SK-N-SH (cell line): ENCODE results near the gene PKNOX2. TPM values are rescaled to one million over a fixed set of nuclear protein-coding genes. Genes with fewer than 3 reads are reported as not detected.

Source experiments
- CTCF ChIA-PET: fragments of 300-600, 350-600 bp; formaldehyde crosslinking; extraction: SDS; loops from one replicate; lab custom pipeline; 2021; lab: Yijun Ruan, JAX
- POLR2A ChIA-PET: fragments of 350-600 bp; sonication (Branson Sonifier 250); formaldehyde crosslinking; extraction: SDS; loops from one replicate; lab custom pipeline; 2020; ENCODE audit warnings: antibody characterized with exemption, inconsistent platforms; lab: Yijun Ruan, JAX
- DNase-seq: peaks from one replicate; pipeline ENCODE4 v3.0.0; 2012
- H2AFZ ChIP-seq: fragments of 200-600 bp; sonication (generic); 2 replicates; pipeline ENCODE4 v1.8.1; 2016; ENCODE audit warnings: antibody characterized with exemption, mild to moderate bottlenecking, low read depth
- H3F3A ChIP-seq: fragments of 200-600 bp; sonication (generic); replicated peaks from 2 replicates; pipeline ENCODE3; 2016; ENCODE audit warnings: antibody characterized with exemption, mild to moderate bottlenecking; ENCODE audit not compliant: insufficient read depth
- H3K27ac ChIP-seq, 2 experiments: fragments of 200-500 bp in 1 of 2; fragments of 200-600 bp in 1 of 2; sonication (Bioruptor generic) in 1 of 2; sonication (generic), shearing (Covaris generic) in 1 of 2; 2 replicates each; pipeline versions ENCODE4 v1.5.1 to v1.6.1; 2014 to 2016; ENCODE audit warnings: low read depth in 2 of 2, inconsistent platforms in 1 of 2, low read length in 1 of 2, mild to moderate bottlenecking in 1 of 2, mixed read lengths in 1 of 2
- H3K27me3 ChIP-seq: fragments of 200-600 bp; sonication (generic), shearing (Covaris generic); 2 replicates; pipeline ENCODE4 v1.6.1; 2016; ENCODE audit warnings: mixed run types; ENCODE audit not compliant: insufficient read depth
- H3K36me3 ChIP-seq, 2 experiments: fragments of 200-500 bp in 1 of 2; fragments of 200-600 bp in 1 of 2; sonication (Bioruptor generic) in 1 of 2; sonication (generic) in 1 of 2; replicated peaks in 1 of 2; 2 replicates each; pipeline versions ENCODE3 to v1.5.1; 2014 to 2016; ENCODE audit warnings: low read length in 1 of 2, mild to moderate bottlenecking in 1 of 2; ENCODE audit not compliant: insufficient read depth in 2 of 2, control insufficient read depth in 1 of 2
- H3K4me1 ChIP-seq, 2 experiments: fragments of 200-500 bp in 1 of 2; fragments of 200-600 bp in 1 of 2; sonication (Bioruptor generic) in 1 of 2; sonication (generic), shearing (Covaris generic) in 1 of 2; 2 replicates each; pipeline versions ENCODE4 v1.5.1 to v1.6.1; 2014 to 2016; ENCODE audit warnings: low read depth in 1 of 2, low read length in 1 of 2, mixed run types in 1 of 2; ENCODE audit not compliant: insufficient read depth in 2 of 2, control insufficient read depth in 1 of 2
- H3K4me2 ChIP-seq: fragments of 200-600 bp; sonication (generic), shearing (Covaris generic); 2 replicates; pipeline ENCODE4 v1.6.1; 2017; ENCODE audit warnings: mixed run types
- H3K4me3 ChIP-seq, 2 experiments: fragments of 200-500 bp in 1 of 2; fragments of 200-600 bp in 1 of 2; sonication (Bioruptor generic) in 1 of 2; sonication (generic), shearing (Covaris generic) in 1 of 2; 2 replicates each; pipeline versions ENCODE4 v1.5.1 to v1.8.1; 2014 to 2016; ENCODE audit warnings: low read depth in 2 of 2, inconsistent platforms in 1 of 2, low read length in 1 of 2, mild to moderate bottlenecking in 1 of 2, mixed read lengths in 1 of 2, moderate library complexity in 1 of 2
- H3K79me2 ChIP-seq: fragments of 200-600 bp; sonication (generic); 2 replicates; pipeline ENCODE4 v1.8.1; 2017; ENCODE audit warnings: mild to moderate bottlenecking; ENCODE audit not compliant: insufficient read depth
- H3K9ac ChIP-seq: fragments of 200-600 bp; sonication (generic); 2 replicates; pipeline ENCODE4 v1.6.1; 2017; ENCODE audit warnings: mixed run types
- H3K9me2 ChIP-seq: fragments of 200-600 bp; sonication (generic); 2 replicates; pipeline ENCODE4 v1.6.1; 2017; ENCODE audit warnings: mixed run types
- H3K9me3 ChIP-seq: fragments of 200-600 bp; sonication (generic); 2 replicates; pipeline ENCODE4 v1.6.1; 2017; ENCODE audit warnings: mixed run types, mild to moderate bottlenecking, moderate library complexity
- H4K20me1 ChIP-seq: fragments of 200-600 bp; sonication (generic); 2 replicates; pipeline ENCODE4 v1.6.1; 2017; ENCODE audit warnings: mild to moderate bottlenecking, mixed run types; ENCODE audit not compliant: insufficient read depth
- EP300 ChIP-seq, 2 experiments: IDR thresholded peaks; 2 replicates each; pipeline versions ENCODE4 v1.4.0 to v1.6.1; 2012; ENCODE audit warnings: borderline replicate concordance in 1 of 2, low read depth in 1 of 2, low read length in 1 of 2
- FOSL2 ChIP-seq: IDR thresholded peaks from 2 replicates; pipeline ENCODE4 v1.4.0; 2012; ENCODE audit warnings: low read depth, mild to moderate bottlenecking, moderate library complexity, borderline replicate concordance
- GATA2 ChIP-seq: sonication (generic); formaldehyde crosslinking; IDR thresholded peaks from 2 replicates; pipeline ENCODE4 v1.5.0; 2020; ENCODE audit warnings: mild to moderate bottlenecking, missing genetic modification reagents
- JUND ChIP-seq: IDR thresholded peaks from 2 replicates; pipeline ENCODE4 v1.4.0; 2012
- MXI1 ChIP-seq: IDR thresholded peaks from 2 replicates; pipeline ENCODE4 v1.6.1; 2012; ENCODE audit warnings: mild to moderate bottlenecking, low read depth, low read length, improper control_type of control experiment
- NRF1 ChIP-seq: IDR thresholded peaks from 2 replicates; pipeline ENCODE4 v1.6.1; 2012; ENCODE audit warnings: low read depth, mild to moderate bottlenecking, low read length
- RAD21 ChIP-seq: IDR thresholded peaks from 2 replicates; pipeline ENCODE4 v1.6.1; 2012; ENCODE audit warnings: mild to moderate bottlenecking, low read length
- RFX5 ChIP-seq: IDR thresholded peaks from 2 replicates; pipeline ENCODE4 v1.6.1; 2012; ENCODE audit warnings: mild to moderate bottlenecking, improper control_type of control experiment, low read length
- TCF12 ChIP-seq: IDR thresholded peaks from 2 replicates; pipeline ENCODE4 v1.4.0; 2012
- YY1 ChIP-seq: IDR thresholded peaks from 2 replicates; pipeline ENCODE4 v1.4.0; 2012; ENCODE audit warnings: low read depth, mild to moderate bottlenecking
- WGBS: methylation state at CpG from one replicate; pipeline ENCODE4 v1.1.6; 2017; ENCODE audit warnings: low lambda C conversion rate; 5-methylcytosine and 5-hydroxymethylcytosine counted together
- polyA plus RNA-seq, 3 experiments: library from polyadenylated mRNA; depleted of rRNA; stranded (reverse); fragments of >200 nt; gene quantifications; 2 replicates each; pipeline ENCODE4 v1.2.3, GENCODE V29; 2012
- TF ChIP-seq, protein P1 (sequence below): IDR thresholded peaks from 2 replicates; pipeline ENCODE4; 2012
- TF ChIP-seq, protein P2 (sequence below): IDR thresholded peaks from 2 replicates; pipeline ENCODE4 v1.4.0; 2012; ENCODE audit warnings: low read depth, borderline replicate concordance
- TF ChIP-seq, protein P3 (sequence below): IDR thresholded peaks from 2 replicates; pipeline ENCODE4 v1.4.0; 2012; ENCODE audit warnings: low read depth, borderline replicate concordance

The PKNOX2 gene
- polyA plus RNA-seq, 1 of the 3 experiments (the other 2 are of a cell fraction) = 0.02 TPM

DNA sequence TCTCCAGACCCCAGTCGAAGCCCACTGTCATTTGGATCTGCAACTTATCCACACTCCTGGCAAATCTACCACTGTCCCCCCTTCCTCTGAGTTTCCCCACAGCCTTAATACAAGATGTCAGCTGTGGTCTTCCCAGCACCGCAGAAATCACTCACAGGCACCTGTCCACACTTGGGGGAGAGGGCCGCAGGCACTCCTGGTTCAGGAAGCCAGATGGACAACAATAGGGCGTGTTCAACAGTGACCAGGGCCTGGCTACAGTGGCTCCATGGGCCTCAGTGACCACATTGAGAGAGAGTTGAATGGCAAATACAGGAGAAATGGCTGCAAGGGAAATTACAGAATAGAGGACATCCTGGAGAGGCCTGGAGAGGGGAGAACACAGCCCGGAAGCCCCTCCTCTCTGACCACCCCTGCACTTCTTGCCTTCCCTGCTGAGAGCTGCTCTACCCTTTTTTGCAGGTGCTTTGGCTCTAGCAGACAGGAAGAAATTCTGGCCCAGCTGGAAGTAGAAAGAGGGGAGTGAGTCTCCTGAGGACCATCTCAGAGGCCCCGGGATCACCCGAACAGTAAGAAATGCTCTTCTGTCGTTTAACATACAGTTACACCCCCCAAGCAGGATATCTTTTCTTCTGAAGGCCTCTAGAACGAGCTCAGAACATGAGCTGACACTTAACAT is 166.9 kb downstream of the PKNOX2 start (continued):
- TF ChIP-seq FOSL2 (no peak), TCF12 (no peak)

DNA sequence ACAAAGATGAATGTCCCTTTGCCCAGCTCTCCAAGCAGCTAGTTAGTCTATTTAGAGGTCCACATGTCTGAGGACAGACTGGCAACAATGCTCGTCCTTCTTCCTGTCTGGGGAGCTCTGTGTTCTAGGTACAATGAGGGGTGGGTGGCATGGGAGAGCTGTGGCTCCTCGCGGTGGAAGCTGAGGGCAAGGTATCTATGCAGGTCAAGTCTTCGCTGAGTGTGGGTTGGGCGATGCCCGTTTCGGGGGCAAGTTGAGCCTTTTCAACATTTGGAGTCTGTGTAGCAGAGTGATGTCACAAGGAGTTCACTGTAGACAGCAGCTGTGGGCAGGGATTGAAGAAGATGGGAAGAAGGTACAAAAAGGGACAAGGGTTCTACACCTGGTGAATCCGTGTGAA is 168.3 kb downstream of the PKNOX2 start:
- DNase-seq = no peak
- no peak overlapping the region for H3K27ac ChIP-seq
- ChIA-PET POLR2A (no interaction called here), CTCF (interaction anchor here (13.4 kb wide), 1 partner anchor 14 kb away, joined by 129 read pairs; no protein-coding TSS in a partner anchor)
- no peak overlapping the region for H3K4me3 ChIP-seq
- H3K9me3 ChIP-seq = no peaks in the 10 kb centered on the region
- peaks cover 16% of the 10 kb centered on the region; the same call in 1 of the 2 replicates for H3K27me3 ChIP-seq
- no peak overlapping the region for H2AFZ ChIP-seq
- 65% methylated on average over 8 of the region's 8 CpGs for WGBS
- H3K79me2 ChIP-seq = no peaks in the 10 kb centered on the region
- no peaks in the 10 kb centered on the region for H3F3A ChIP-seq
- no peaks in the 10 kb centered on the region for H3K36me3 ChIP-seq
- H3K9me2 ChIP-seq = no peaks in the 10 kb centered on the region
- no peaks in the 10 kb centered on the region for H4K20me1 ChIP-seq
- TF ChIP-seq, protein P1, sequence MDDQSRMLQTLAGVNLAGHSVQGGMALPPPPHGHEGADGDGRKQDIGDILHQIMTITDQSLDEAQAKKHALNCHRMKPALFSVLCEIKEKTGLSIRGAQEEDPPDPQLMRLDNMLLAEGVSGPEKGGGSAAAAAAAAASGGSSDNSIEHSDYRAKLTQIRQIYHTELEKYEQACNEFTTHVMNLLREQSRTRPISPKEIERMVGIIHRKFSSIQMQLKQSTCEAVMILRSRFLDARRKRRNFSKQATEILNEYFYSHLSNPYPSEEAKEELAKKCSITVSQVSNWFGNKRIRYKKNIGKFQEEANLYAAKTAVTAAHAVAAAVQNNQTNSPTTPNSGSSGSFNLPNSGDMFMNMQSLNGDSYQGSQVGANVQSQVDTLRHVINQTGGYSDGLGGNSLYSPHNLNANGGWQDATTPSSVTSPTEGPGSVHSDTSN = no peak
- TF ChIP-seq GATA2 (CRISPR knock-in tag) = no peak
- TF ChIP-seq NRF1 = no peak
- TF ChIP-seq RFX5 = no peak
- TF ChIP-seq JUND = no peak
- no peak overlapping the region for H3K9ac ChIP-seq
- no peaks in the 10 kb centered on the region for H3K4me1 ChIP-seq
- no peak overlapping the region for H3K4me2 ChIP-seq

DNA sequence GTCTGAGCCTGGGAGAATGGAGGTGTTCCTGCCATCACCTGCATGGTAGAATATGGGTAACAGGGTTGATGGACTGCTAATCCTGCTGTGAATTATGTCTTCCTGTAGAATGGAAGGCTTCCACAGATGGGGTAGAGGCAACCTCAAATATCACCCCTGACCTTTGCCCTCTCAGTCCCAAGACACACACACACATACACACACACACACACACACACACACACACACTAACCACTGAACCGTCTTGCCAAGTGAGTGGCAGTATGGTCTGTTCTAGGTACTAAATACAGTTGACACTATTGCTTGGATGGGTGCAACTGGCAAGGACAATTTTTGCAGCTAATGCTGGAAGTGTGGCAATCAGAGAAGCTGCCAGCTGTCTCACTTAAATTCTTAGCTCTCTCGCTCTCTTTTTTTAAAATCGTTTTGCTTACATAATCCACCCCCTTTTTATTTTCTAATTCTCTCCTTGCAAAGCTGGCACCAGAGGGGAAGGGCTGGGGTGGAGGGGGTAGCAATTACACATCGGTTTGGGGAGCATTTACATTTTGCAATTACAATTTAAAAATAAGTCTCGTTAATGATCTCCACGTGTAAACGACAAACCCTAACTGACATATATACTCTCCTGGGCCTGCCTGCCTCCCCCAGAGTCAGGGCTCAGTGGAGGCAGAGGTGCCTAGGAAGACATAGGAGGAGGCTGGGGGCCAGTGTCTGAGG is 169.0 kb downstream of the PKNOX2 start:
- Histone ChIP-seq H3K27me3 (peaks cover 16% of the 10 kb centered on the region; the same call in 1 of the 2 replicates), H3K4me2 (no peak overlapping the region), H3K79me2 (no peaks in the 10 kb centered on the region), H3K27ac (no peak overlapping the region), H2AFZ (no peak overlapping the region), H3K9me3 (no peaks in the 10 kb centered on the region), H3K9me2 (no peaks in the 10 kb centered on the region), H3K9ac (no peak overlapping the region), H3K36me3 (no peaks in the 10 kb centered on the region), H4K20me1 (no peaks in the 10 kb centered on the region), H3K4me3 (no peak overlapping the region), H3F3A (no peaks in the 10 kb centered on the region), H3K4me1 (no peaks in the 10 kb centered on the region)
- no peak for TF ChIP-seq MXI1
- TF ChIP-seq EP300 (IDR thresholded peaks at IDR 0.05; ENCODE audit: borderline replicate concordance in 1 of 2, low read depth in 1 of 2, low read length in 1 of 2) = no peak
- TF ChIP-seq YY1 = no peak
- TF ChIP-seq RAD21 = no peak
- TF ChIP-seq, protein P2, sequence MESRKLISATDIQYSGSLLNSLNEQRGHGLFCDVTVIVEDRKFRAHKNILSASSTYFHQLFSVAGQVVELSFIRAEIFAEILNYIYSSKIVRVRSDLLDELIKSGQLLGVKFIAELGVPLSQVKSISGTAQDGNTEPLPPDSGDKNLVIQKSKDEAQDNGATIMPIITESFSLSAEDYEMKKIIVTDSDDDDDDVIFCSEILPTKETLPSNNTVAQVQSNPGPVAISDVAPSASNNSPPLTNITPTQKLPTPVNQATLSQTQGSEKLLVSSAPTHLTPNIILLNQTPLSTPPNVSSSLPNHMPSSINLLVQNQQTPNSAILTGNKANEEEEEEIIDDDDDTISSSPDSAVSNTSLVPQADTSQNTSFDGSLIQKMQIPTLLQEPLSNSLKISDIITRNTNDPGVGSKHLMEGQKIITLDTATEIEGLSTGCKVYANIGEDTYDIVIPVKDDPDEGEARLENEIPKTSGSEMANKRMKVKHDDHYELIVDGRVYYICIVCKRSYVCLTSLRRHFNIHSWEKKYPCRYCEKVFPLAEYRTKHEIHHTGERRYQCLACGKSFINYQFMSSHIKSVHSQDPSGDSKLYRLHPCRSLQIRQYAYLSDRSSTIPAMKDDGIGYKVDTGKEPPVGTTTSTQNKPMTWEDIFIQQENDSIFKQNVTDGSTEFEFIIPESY = no peak
- no peak for TF ChIP-seq RFX5
- TF ChIP-seq, protein P3, sequence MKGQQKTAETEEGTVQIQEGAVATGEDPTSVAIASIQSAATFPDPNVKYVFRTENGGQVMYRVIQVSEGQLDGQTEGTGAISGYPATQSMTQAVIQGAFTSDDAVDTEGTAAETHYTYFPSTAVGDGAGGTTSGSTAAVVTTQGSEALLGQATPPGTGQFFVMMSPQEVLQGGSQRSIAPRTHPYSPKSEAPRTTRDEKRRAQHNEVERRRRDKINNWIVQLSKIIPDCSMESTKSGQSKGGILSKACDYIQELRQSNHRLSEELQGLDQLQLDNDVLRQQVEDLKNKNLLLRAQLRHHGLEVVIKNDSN = no peak
- no peak for TF ChIP-seq FOSL2
- 56% methylated on average over 7 of the region's 7 CpGs for WGBS
- POLR2A ChIA-PET = no interaction called here
- CTCF ChIA-PET = interaction anchor here (13.4 kb wide), 1 partner anchor 13 kb away, joined by 129 read pairs; no protein-coding TSS in a partner anchor
- no peak for DNase-seq
